Activated naive CD8-positive, alpha-beta T cell treated with anti-CD3 and anti-CD28 coated beads, Interleukin-2, amount 50 U/mL, for 16 hours (primary cell): Measurements from ENCODE around the gene DPYSL4.
"Not testable (repeated sequence)": the region's sequence is repeated elsewhere in the genome, so short reads cannot be mapped to it uniquely, and the experiment has no call there.

Experiments
- DNase-seq: peaks from one replicate; pipeline ENCODE4 v3.0.0-alpha.2; 2020; ENCODE audit warnings: low read depth, low spot score

Gene DPYSL4

DNA sequence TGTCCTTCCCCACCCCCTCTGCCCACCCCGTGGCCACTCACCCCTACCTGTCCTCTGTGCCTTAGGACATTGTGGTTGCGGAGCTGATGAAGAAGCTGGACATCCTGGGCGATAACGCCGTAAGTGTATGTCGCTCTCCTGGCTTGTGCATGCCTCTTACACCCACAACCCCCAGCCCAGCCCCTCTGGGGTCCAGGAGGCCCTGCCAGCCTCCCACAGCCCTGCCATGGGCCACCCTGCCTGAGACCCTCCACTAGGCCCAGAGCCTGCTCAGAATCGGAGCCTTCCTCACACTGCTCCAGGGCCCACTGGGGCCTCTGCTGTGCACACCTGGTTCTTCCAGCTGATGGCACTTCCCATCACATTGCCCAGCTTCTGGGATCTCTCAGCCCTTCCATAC is 36.8 kb upstream of the DPYSL4 start:
- DNase-seq: no peak

DNA sequence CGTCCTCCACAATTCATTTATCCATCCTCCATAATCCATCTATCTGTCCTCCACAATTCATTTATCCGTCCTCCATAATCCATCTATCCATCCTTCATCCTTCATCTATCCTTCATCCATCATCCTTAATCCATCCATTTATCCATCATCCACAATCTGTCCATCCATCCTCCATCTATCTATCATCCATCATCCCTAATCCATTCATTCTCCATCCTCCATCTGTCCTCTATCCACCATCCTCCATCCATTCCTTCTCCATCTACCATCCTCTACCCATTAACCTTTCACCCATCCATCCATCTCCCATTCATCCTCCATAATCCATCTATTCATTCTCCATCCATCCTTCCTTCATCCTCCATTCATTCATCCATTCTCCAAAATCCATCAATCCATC is 36.0 kb upstream of the DPYSL4 start:
- no peak for DNase-seq

DNA sequence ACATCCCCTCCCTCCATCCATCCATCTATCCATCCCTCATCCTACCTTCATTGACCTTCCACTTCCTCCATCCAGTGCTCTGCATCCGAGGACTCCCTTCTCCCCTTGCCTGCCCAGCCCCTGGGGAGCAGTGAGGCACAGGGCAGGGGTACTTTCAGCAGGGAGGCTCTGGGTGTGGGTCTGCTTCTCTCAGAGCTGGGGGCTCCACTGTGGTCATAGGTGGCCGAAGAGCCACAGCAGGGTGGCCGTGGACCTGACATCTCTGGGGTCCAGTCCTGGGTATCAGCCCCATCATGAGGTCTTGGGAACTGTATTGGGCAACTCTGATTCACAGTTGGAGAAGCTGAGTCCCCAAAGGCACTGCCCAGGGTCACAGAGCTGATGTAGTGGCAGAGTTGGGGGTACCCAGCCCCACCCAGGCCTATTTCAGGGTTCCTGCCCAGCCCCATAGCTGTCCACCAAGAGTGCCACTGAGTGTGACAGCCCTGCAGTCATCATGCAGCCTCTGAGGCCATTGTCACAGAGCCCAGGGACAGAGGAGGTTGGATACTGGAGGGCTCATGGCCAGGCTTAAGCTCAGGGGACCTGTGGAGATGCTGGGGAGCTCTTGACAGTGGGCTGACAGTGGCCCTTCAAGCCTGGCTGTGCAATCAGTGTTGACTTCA is 35.3 kb upstream of the DPYSL4 start:
- no peak for DNase-seq

DNA sequence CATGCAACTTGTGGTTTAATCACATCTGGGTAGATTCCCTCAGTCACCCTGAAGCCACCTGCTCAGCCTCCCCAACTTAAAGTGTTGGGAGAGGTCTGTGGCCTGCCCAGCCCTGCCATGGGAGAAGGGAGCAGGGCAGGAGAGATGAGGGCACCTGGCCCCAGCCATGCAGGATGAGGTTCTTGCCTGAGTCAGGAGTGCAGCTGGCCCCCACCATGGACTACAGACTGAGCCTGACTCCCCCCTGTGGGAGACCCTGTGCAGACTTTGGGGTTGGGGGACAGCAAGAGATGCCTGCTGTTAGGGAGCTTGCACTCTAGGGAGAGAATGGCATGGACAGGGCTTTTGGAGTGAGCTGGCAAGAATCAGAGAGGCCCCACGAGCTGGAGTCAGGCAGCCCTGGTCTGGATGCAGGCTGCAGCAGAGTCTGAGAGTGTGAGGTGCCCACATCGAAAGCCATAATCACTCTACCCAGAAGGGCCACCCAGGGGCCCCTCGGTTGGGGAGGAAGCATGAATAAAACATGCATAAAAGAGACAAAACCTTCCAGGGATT is 34.7 kb upstream of the DPYSL4 start:
- no peak for DNase-seq

DNA sequence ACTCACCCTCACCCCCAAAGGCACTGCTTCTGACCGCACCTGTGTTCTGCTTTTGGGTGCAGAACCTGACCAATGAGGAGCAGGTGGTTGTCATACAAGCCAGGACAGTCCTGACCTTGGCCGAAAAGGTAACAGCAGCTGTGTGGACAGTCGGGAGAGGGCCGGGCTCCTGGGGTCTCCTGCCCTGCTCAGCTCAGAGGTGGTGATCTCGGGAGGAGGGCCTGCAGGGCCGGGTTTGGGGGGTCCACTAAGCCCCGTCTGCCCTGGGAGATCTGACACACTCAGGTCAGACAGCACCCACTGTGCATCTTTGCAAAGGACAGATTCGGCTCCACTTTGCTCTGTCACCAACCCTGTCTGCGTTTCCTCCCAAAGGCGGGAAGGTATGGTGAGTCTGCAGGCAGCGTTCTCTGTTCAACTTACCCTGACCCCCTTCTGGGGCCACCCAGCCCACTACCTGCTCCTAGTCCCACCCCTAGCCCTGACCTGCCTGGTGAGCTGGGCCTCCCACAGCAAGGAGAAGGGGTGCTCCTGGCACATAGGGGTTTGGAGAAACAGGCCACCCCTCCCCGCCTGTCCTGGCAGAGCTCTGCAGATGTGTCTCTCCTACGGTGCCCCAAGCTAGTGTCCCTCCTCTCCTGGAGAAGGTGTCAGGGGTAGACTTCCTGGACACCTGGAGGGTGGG is 33.7 kb upstream of the DPYSL4 start:
- no peak for DNase-seq

DNA sequence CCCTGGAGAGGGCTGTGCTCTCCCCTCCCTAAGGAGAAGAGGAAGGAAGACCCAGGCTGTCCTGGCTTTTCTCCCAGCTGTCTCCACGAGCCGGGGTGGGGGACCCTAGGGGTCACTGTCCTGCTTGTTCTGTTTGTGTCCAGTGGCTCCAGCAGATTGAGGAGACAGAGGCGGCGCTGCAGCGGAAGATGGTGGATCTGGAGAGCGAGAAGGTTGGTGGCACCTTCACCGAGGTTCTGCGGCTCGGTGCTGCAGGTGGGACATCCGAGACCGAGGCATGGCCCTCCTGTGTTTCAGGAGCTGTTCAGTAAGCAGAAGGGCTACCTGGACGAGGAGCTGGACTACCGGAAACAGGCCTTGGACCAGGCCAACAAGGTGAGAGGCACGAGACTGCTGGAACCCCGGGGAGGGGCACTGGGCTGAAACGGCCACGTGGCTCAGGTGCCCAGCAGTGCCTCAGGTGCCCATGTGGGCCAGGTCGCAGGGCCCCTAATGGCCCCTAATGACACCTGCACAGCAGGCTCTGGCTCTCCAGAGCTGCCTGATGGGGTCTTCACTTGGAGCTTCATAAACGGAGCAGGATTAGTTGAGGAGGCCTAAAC is 33.0 kb upstream of the DPYSL4 start:
- DNase-seq: no peak

DNA sequence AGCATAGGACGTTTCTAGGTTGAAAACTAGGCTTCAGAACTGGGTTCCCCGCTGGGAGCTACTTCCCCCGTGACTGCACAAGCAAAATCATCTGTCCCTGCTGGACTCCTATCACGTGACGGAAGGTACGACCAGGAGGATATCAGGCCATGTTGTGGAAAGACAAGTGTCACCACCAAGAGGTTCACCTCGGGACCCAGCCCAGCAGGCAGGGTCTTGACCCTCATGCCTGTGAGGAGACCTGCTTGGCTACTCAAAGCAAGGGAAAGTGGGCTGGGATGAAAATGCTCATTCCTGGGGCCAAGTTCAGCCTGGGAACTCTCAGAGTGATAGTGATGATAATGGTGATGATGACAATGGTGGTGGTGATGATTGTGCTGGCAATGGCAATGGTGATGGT is 32.3 kb upstream of the DPYSL4 start:
- no peak for DNase-seq

DNA sequence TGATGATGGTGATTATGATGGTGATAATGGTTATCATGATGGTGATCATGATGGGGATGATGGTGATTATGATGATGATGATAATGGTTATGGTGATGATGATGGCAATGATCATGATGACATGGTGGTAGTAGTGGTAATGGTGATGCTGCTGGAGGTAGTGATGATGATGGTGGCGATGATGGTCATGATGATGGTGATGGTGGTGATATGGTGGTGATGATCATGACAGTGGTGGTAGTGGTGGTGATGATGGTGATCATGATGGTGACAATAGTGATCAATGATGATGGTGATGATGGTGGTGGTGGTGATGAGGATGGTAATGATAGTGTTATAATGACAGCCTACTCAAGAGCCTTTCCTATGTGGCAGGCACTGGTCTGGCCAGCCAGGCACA is 31.8 kb upstream of the DPYSL4 start:
- DNase-seq: no peak

DNA sequence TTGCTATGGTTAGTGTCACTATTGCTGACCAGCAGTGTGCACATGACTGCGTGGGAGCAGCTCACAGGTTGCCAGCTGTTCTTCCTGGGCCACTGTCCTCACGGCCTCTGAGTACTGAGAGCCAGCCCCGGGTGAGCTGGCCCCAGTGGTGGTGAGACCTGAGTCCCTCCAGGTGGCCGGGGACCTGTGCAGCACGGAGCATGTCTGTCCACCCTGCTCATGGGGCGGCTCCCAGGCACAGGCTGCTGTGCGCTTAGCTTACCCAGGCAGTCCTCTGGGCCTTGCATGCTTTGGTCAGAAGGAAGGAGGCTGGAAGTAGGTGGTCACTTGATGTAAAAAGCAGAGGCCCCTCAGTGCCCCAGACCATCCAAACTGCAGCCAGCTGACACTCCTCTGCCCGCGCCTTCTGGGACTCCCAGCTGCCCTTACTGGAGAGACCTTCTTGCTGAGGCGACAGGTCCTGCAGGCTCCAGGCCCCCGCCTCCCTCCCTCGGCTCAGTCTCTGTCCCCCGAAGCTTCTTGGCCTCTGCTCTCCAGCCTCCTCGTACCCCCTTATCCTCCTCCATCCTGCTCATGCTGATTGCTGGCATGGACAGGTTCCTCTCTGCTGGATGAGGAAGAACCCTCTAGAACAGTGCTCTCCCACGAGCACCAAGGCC is 30.9 kb upstream of the DPYSL4 start:
- DNase-seq: no peak

DNA sequence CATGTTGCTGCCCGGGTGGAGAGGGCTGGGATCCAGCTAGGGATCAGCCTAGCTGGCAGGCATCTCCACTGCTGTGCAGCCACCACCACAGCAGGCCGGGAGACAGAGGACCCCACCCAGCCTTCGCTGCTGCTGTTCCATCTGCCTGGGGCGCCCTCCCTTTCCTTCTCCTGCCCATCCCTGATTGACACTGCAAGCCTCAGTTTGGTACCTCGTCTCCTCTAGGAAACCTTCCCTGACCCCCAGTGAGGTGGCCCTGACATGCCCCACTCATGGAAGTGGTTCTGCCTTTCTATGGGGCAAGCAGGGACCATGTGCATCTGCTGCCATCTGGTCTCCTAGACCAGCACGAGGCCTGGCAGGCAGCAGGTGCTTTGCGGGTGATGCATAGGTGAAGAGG is 30.4 kb upstream of the DPYSL4 start:
- DNase-seq: no peak

DNA sequence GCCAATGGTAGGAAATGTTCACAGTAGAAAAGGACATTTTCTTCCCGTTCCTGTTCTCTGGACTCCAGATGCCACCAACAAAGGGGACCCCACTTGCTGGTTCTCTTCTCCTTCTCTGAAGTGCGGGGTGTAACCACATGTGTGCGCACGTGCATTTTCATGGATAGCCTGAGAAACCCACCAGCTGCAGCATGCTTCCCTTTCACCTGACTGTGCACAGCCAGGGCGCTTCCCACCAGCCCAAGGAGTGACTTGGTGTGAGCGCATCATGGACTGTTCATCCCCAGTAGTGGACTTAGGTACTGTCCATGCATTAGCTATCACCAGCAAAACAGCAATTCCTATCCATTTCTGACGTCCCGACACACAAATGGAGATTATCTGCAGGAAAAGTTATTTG is 29.6 kb upstream of the DPYSL4 start:
- DNase-seq: no peak

DNA sequence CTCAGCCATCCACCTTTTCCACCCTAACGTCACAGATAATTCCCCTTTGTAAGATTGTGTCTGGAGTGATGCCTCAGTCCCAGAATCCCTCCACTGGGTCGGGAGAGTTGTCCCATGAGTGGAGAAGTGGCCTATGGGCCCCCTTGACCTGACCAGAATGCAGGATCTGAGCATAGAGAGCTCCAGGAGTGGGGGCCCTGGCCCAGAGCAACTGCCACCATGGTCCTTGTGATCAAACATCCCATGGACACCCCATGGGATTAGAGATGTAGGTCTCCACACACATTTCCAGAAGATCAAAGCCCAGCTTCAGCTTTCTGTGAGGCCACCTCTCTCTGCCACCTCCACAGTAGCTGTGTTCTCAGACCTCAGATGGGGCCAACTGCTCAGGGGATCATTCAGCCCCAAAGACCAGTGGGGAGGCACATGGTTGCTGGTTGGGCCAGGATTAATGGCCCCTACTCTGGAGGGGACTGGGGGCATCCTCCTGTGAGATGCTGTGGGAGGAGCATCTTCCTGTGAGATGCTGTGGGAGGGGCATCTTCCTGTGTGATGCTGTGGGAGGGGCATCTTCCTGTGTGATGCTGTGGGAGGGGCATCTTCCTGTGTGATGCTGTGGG is 28.5 kb upstream of the DPYSL4 start:
- no peak for DNase-seq

DNA sequence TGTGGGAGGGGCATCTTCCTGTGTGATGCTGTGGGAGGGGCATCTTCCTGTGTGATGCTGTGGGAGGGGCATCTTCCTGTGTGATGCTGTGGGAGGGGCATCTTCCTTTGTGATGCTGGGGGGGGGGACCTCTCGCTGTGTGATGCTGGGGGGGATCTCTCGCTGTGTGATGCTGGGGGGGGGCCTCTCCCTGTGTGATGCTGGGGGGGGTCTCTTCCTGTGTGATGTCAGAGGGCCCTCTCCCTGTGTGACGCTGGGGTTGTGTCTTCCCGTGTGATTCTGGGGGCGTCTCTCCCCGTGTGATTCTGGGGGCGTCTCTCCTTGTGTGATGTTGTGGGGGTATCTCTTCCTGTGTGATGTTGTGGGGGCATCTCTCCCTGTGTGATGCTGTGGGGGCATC is 27.9 kb upstream of the DPYSL4 start:
- no peak for DNase-seq

DNA sequence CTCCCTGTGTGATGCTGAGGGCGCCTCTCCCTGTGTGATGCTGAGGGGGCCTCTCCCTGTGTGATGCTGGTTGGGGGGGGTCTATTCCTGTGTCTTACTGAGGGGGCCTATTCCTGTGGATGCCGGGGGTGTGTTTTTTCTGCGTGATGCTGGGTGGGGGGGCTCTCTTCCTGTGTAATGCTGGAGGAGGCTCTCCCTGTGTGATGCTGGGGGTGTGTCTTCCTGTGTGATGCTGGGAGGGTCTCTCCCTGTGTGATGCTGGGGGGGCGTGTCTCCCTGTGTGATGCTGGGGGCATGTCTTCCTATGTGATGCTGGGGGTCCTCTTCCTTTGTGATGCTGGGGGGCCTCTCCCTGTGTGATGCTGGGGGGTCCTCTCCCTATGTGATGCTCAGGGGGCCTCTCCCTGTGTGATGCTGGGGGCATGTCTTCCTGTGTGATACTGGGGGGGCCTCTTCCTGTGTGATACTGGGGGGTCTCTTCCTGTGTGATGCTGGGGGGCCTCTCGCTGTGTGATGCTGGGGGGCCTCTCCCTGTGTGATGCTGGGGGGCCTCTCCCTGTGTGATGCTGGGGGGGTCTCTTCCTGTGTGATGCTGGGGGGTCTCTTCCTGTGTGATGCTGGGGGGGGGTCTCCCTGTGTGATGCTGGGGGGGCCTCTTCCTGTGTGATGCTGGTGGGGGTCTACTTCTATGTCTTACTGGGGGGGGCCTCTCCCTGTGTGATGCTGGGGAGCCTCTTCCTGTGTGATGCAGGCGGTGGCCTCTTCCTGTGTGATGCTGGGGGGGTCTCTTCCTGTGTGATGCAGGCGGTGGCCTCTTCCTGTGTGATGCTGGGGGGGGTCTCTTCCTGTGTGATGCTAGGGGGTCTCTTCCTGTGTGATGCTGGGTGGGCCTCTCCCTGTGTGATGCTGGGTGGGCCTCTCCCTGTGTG is 27.2 kb upstream of the DPYSL4 start:
- DNase-seq: not testable (repeated sequence)

DNA sequence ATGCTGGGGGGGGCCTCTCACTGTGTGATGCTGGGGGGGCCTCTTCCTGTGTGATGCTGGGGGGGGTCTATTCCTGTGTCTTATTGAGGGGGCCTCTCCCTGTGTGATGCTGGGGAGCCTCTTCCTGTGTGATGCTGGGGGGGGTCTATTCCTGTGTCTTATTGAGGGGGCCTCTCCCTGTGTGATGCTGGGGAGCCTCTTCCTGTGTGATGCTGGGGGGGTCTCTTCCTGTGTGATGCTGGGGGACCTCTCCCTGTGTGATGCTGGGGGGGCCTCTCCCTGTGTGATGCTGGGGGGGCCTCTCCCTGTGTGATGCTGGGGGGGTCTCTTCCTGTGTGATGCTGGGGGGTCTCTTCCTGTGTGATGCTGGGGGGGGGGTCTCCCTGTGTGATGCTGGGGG is 26.5 kb upstream of the DPYSL4 start:
- DNase-seq: not testable (repeated sequence)

DNA sequence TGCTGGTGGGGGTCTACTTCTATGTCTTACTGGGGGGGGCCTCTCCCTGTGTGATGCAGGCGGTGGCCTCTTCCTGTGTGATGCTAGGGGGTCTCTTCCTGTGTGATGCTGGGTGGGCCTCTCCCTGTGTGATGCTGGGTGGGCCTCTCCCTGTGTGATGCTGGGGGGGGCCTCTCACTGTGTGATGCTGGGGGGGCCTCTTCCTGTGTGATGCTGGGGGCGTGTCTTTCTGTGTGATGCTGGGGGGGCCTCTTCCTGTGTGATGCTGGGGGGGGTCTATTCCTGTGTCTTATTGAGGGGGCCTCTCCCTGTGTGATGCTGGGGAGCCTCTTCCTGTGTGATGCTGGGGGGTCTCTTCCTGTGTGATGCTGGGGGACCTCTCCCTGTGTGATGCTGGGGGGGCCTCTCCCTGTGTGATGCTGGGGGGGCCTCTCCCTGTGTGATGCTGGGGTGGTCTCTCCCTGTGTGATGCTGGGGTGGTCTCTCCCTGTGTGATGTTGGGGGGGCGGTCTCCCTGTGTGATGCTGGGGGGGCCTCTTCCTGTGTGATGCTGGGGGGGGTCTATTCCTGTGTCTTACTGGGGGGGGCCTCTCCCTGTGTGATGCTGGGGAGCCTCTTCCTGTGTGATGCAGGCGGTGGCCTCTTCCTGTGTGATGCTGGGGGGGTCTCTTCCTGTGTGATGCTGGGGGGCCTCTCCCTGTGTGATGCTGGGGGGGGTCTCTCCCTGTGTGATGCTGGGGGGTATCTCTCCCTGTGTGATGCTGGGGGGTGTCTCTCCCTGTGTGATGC is 25.7 kb upstream of the DPYSL4 start:
- DNase-seq: not testable (repeated sequence)

DNA sequence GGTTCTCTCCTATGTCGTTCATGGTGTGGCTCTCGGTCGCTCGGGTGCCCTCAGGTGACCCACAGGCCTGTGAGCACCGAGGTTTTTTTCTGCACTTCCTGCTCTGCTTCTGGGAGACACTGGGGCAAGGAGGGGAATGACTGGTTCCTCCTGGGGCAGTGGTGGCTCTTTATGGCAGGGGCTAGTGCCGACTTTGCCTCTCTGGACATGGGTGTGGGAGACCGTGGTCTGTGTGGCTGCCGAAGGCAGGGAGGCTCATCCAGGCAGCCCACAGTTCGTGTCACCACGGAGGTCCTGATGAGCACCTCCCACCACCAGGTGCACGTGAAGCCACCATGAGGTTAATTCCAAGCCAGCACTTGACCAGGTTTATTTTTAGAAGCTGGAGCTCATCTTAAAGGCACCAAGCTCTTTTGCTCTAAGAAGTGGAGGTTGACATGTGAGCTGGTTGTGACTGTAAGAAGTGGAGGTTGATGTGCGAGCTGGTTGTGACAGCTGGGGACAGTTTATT is 24.7 kb upstream of the DPYSL4 start:
- no peak for DNase-seq

DNA sequence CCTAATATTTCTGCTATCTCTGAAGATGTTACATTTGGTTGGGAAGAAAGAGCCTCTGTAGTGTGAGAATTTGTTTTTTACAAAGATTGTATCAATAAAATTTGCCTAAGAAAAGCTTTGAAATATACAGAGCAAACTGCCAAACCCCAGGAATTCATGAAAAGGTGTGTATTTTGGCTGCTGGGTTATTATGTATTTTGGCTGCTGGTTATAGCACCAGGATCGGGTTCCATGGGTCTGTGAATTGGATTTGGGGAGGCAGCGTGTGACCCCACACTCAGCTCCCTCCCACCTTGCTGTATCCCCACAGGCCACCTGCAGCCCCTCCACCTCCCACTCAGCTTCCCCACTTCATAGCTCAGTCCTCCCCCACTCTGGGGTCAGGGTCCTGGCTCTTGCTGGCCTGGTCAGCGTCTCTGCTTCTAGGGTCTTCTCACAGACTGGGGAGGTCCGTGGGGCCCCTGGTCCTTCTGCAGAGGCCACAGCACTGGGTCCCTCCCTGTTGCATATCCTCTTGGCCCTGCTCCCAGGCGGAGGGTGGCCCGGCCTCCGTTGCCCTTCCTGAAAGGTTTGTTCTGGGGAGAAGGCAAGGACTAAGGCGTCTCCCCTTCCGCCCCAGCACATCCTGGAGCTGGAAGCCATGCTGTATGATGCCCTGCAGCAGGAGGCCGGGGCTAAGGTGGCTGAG is 24.0 kb upstream of the DPYSL4 start:
- no peak for DNase-seq

DNA sequence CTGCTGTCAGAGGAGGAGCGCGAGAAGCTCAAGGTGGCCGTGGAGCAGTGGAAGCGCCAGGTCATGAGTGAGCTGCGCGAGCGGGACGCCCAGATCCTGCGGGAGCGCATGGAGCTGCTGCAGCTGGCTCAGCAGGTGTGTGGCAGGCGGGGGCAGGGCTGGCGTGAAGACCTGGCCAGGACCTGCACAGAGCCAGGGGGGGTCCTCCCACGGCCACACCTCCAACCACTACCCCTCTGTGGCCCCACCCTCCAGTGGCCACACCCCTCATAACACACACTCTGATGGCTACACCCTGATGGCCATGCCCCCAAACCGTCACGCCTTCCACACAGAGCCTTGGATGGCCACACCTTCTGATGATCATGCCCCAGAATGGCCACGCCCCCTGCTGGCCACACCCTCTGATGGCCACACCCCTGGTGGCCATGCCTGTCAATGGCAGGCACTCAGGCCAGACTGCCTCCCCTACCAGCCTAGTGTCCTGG is 23.4 kb upstream of the DPYSL4 start:
- no peak for DNase-seq
